IMR-90 (cell line): ENCODE results near the gene GABBR2.
"Not testable (repeated sequence)": the region's sequence is repeated elsewhere in the genome, so short reads cannot be mapped to it uniquely, and the experiment has no call there.

Source experiments
- CTCF ChIP-seq: conservative IDR thresholded peaks from 2 replicates; pipeline ENCODE4 v1.5.1; 2012; ENCODE audit warnings: mild to moderate bottlenecking, low read depth, low read length, improper control_type of control experiment
- POLR2A ChIP-seq: IDR thresholded peaks from 2 replicates; pipeline ENCODE4 v1.6.1; 2012; ENCODE audit warnings: mild to moderate bottlenecking, low read depth, low read length

GRCh38 chr9:98655428-98655827 lies 53.3 kb downstream of the GABBR2 start:
- not testable (repeated sequence) for TF ChIP-seq POLR2A, CTCF
